Endothelial cell of umbilical vein (primary cell): ENCODE results near the gene AJAP1.

ENCODE experiments used
- POLR2AphosphoS5 ChIP-seq: IDR thresholded peaks from 2 replicates; pipeline ENCODE4 v1.6.1; 2012; ENCODE audit warnings: low read depth, mild to moderate bottlenecking, control low read depth, low read length, moderate library complexity; ENCODE audit not compliant: insufficient read depth
- TF ChIP-seq, protein P1 (sequence below), 2 donors: IDR thresholded peaks; 1 replicate in 1 of 2; 2 replicates in 1 of 2; pipeline ENCODE4 v1.5.1; 2011; ENCODE audit warnings: low read length in 2 of 2, mild to moderate bottlenecking in 2 of 2, moderate library complexity in 2 of 2, control low read depth in 1 of 2, inconsistent platforms in 1 of 2, low read depth in 1 of 2; ENCODE audit not compliant: insufficient read depth in 1 of 2; ENCODE audit errors: extremely low read depth in 1 of 2

DNA sequence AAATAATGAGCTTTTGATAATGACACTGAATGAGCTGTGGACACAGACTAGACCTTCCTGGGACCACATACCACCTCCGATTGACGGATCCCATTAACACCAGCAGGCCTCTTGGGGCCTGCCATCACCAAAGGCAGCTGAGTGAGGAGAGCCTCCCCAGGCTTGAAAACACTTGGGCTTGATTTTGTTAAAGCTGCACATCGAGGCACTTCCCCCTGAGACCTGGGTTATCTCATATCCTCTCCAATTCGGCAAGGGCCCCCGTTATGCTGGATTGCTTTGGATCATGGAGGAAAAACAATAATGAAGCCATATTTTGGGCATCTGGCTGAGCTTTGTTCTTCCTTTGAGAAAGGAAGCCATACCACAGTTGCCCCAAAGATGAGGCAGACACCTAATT, 143.0 kb downstream of the AJAP1 start:
- TF ChIP-seq, protein P1, sequence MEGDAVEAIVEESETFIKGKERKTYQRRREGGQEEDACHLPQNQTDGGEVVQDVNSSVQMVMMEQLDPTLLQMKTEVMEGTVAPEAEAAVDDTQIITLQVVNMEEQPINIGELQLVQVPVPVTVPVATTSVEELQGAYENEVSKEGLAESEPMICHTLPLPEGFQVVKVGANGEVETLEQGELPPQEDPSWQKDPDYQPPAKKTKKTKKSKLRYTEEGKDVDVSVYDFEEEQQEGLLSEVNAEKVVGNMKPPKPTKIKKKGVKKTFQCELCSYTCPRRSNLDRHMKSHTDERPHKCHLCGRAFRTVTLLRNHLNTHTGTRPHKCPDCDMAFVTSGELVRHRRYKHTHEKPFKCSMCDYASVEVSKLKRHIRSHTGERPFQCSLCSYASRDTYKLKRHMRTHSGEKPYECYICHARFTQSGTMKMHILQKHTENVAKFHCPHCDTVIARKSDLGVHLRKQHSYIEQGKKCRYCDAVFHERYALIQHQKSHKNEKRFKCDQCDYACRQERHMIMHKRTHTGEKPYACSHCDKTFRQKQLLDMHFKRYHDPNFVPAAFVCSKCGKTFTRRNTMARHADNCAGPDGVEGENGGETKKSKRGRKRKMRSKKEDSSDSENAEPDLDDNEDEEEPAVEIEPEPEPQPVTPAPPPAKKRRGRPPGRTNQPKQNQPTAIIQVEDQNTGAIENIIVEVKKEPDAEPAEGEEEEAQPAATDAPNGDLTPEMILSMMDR (IDR thresholded peaks at IDR 0.05; ENCODE audit: extremely low read depth in 1 of 2, insufficient read depth in 1 of 2, low read depth in 1 of 2, low read length in 2 of 2) = no peak
- no peak for TF ChIP-seq POLR2AphosphoS5
